ENCODE results near the gene MGAT5.

The MGAT5 gene

GRCh38 chr2:134299334-134299733, 45.5 kb downstream of the MGAT5 start:
- H3K4me3 ChIP-seq (ENCODE audit: low read depth, low read length): no peak overlapping the region

DNA sequence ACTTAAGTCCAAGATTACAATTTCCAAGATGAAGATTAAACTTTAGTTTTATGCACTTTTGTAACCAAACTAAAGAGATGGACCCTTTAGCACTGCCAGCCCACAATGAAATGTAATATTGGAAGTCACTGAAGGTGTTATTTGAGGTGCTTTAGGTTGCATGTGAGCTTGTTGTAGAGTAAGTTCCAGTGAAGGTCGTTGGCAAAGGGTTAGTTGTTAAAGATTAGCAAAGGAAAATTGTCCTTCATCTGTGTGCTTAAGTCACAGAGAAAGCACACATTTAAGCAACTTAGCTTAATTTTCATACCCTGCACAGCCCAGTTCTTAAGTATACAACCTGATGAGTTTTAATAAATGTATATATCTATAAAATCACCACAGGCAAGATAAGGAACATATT, 46.7 kb downstream of the MGAT5 start:
- no peak overlapping the region for H3K4me3 ChIP-seq (ENCODE audit: low read depth, low read length)

GRCh38 chr2:134301099-134301927, 47.4 kb downstream of the MGAT5 start:
- H3K4me3 ChIP-seq (ENCODE audit: low read depth, low read length): no peak overlapping the region

- H3K4me3 ChIP-seq (ENCODE audit: low read depth, low read length): no peak overlapping the region
Observed at GRCh38 chr2:134301928-134302260, 48.0 kb downstream of the MGAT5 start.

- H3K4me3 ChIP-seq (ENCODE audit: low read depth, low read length): no peak overlapping the region
Observed at GRCh38 chr2:134304394-134305108, 50.7 kb downstream of the MGAT5 start.

DNA sequence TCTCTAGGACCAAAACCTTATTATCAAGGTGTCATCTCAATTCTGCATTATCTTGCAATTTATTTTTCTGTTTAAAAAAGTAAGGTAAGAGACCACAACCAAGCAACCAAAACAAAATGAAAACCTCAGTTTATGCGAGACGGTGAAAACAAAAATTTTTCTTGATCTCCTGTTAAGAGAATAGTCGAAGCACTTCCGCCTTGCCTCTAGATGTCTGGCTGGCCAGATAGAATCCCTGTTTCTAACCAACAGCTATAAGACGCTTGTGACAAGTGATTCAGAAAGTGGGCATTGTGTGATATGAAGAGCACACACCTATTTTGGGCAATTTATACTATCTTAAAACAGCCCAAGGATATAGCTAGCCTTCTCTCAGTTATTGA, 51.2 kb downstream of the MGAT5 start:
- no peak overlapping the region for H3K4me3 ChIP-seq (ENCODE audit: low read depth, low read length)

DNA sequence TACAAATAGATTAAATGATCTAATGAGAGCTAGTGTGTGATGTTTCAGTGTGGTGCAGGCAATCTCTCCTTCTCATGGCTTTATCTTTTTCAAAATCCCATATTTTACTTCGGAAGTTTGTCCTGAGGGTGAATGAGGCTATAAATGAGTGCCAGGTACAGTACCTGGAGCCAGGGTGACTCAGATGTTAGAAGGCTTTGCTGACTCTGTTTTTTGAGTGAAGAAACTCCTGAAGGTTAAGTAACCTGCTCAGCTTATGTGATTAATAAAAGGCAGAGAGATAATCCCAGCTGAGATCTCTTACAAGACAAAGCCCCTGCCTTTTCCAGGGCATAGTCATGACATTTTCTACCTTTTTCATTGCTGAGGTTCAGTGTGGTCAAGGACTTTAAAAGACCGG, 52.6 kb downstream of the MGAT5 start:
- H3K4me3 ChIP-seq (ENCODE audit: low read depth, low read length): no peak overlapping the region

- no peak overlapping the region for H3K4me3 ChIP-seq (ENCODE audit: low read depth, low read length)
Observed at GRCh38 chr2:134307334-134307733, 53.5 kb downstream of the MGAT5 start.

DNA sequence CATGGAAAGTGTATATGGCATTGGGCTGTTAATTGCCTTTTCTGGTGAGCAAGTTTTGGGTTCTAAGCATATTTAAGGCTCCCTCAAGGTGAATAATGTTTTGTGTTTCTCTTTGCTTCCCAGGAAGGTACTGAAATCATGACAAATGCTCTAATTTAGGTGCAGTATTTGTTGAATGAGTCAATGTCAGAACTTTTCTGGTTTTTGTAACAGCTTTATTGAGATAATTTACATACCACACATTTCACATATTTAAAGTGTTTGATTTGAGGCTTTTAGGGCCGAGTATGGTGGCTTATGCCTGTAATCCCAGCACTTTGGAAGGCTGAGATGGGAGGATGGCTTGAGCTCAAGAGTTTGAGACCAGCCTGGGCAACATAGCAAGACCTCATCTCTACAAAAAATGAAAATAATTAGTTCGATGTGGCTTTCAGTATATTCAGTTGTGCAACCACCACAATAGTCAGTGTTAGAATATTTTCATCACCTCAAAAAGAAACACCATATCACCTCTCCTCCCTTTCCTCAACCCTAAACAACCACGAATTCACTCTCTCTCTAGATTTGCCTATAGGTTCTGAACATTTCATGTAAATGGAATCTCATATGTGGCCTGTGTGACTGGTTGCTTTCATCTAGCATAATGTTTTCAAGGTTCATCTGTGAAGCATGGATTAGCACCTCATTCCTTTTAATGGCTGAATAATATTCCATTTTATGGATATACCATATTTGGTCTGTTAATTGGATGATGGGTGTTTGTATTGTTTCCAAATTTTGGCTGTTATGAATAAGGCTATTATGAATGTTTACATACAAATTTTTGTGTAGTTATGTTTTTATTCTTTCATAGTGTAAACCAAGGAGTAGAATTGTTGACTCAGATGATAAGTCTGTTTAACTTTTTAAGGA, 54.9 kb downstream of the MGAT5 start:
- no peak overlapping the region for H3K4me3 ChIP-seq (ENCODE audit: low read depth, low read length)

DNA sequence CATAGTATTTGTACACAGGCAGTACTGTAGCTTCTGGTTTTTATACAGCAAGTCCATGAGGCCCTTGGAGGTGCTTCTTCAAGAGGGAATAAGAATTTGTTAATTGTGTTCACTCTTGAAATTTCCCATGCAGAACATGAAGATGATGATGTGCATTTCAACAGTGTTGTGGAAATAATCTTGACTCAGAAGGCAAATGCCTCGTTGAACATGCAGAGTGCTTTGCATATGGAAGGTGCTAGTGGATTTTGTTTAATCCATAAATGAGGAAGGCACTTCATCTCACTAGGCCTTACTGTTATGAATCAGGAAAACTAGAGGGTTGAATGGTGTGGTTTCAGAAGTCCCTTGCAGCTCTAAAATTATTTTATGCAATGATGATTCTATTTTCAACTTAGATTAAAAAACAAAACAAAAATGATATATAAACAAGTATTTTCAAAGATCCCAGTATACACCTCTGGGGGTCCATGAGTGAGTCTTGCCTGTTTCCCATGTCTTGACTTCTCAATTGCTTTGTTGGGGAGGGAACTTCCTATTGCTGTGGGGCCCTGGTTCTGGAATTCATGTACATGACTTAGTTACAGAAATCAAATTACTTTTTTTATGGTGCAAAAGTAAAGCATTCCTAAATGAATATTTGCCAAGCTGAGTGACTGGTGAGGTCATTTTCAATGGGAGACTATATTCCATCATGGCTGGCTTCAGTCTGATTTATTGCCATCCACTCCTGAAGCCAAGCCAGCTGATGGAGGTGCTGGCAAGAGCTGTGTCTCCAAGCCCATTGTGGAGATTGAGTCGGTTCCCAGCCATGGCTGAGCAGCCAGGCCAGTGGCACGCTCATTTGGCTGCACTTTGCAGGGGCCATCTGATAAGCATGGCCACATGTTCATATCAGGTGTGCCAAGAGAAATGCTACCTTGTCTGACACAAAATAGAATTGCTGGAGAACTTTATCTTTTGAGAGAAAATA, 56.5 kb downstream of the MGAT5 start:
- H3K4me3 ChIP-seq (ENCODE audit: low read depth, low read length): no peak overlapping the region

- H3K4me3 ChIP-seq (ENCODE audit: low read depth, low read length): no peak overlapping the region
Observed at GRCh38 chr2:134312482-134312881, 58.6 kb downstream of the MGAT5 start.

GRCh38 chr2:134314202-134314601, 60.3 kb downstream of the MGAT5 start:
- H3K4me3 ChIP-seq (ENCODE audit: low read depth, low read length): no peak overlapping the region

- H3K4me3 ChIP-seq (ENCODE audit: low read depth, low read length): no peak overlapping the region
Observed at GRCh38 chr2:134314681-134315368, 61.0 kb downstream of the MGAT5 start.

GRCh38 chr2:134315471-134315870, 61.6 kb downstream of the MGAT5 start:
- no peak overlapping the region for H3K4me3 ChIP-seq (ENCODE audit: low read depth, low read length)

DNA sequence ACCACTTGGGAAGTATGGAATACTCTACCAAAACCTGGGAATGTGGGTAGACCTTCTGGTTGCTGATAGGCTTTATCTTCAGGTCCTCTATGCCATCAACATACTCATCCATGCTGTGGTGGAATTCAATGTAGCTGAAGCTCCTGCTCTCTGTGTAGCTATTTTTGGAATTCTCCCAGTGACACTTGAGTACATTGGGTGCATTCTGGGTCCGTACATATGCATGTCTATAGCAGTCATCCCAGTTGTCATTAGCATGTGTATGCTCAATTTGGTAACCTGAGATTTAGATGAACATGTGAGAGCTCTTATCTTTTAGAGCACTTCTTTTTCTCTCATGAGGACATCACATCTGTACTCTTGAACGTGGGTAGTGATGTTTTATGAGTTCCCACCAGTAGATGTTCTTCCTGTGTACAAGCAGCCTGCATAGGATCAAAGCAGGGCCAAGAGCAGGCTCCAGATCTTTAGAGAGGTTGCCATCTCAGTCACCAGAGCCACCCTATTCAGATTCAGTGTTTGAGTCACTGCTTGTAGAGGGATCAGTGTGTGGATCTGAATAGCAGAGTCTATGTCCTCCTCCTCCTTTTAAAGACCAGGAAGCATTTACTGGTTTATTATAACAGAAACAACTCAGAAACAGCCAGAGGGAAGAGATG, 65.9 kb downstream of the MGAT5 start:
- H3K4me3 ChIP-seq (ENCODE audit: low read depth, low read length): no peak overlapping the region

- no peak overlapping the region for H3K4me3 ChIP-seq (ENCODE audit: low read depth, low read length)
Observed at GRCh38 chr2:134320930-134321329, 67.1 kb downstream of the MGAT5 start.

GRCh38 chr2:134323777-134324176, 69.9 kb downstream of the MGAT5 start:
- H3K4me3 ChIP-seq (ENCODE audit: low read depth, low read length): no peak overlapping the region

- H3K4me3 ChIP-seq (ENCODE audit: low read depth, low read length): no peak overlapping the region
Observed at GRCh38 chr2:134324430-134324829, 70.6 kb downstream of the MGAT5 start.

DNA sequence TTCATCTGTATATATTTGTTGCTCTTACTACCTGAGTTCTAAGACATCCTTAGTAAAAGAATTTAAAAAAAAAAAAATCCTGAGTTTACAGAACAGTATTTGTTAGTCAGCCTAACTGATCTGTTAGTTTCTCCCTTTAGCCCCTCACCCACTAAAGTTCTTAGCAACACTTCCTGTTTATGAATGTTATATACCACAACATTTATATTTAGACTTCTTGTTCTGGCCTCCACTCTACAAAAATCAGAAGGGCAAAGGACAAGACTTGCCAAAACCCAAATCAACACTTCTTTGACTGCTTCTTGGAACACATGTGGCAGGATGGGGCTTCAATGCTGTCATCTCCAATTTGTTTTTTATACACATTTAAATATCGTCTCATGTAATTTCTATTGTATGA, 71.1 kb downstream of the MGAT5 start:
- H3K4me3 ChIP-seq (ENCODE audit: low read depth, low read length): no peak overlapping the region
